BLaER1 treated with 17β-estradiol and CSF1 and Interleukin-3, amounts not matched to agents 10 nM and 100 nM (cell line): ENCODE measurements around the gene BMP6.

Experiments used
- H3K27ac ChIP-seq, 11 experiments: shearing (Covaris generic); formaldehyde crosslinking; 2 replicates each; pipeline ENCODE4 v1.8.1; 2022
- H3K27me3 ChIP-seq, 11 experiments: shearing (Covaris generic); formaldehyde crosslinking; 2 replicates each; pipeline ENCODE4 v1.8.1; 2022
- H3K36me3 ChIP-seq, 11 experiments: shearing (Covaris generic); formaldehyde crosslinking; 2 replicates each; pipeline ENCODE4 v1.8.1; 2022
- H3K4me1 ChIP-seq, 10 experiments: shearing (Covaris generic); formaldehyde crosslinking; 2 replicates each; pipeline ENCODE4 v1.8.1; 2022
- H3K4me2 ChIP-seq, 11 experiments: shearing (Covaris generic); formaldehyde crosslinking; 2 replicates each; pipeline ENCODE4 v1.8.1; 2022
- H3K4me3 ChIP-seq, 10 experiments: shearing (Covaris generic); formaldehyde crosslinking; 2 replicates each; pipeline ENCODE4 v1.8.1; 2022
- H3K9ac ChIP-seq, 11 experiments: shearing (Covaris generic); formaldehyde crosslinking; 2 replicates each; pipeline ENCODE4 v1.8.1; 2022
- H3K9me3 ChIP-seq, 11 experiments: shearing (Covaris generic); formaldehyde crosslinking; replicated peaks in 1 of 11; 2 replicates each; pipeline ENCODE4 v1.8.1; 2022
- H4K20me1 ChIP-seq, 11 experiments: shearing (Covaris generic); formaldehyde crosslinking; 2 replicates each; pipeline ENCODE4 v1.8.1; 2022
- Cebpa-rat ChIP-seq, 11 experiments: shearing (Covaris generic); IDR thresholded peaks; 2 replicates each; pipeline ENCODE4 v1.8.1; 2022

BMP6 gene

GRCh38 chr6:7901056-7901455 lies 175.2 kb downstream of the BMP6 start:
- Histone ChIP-seq H3K27me3 (no peaks in the 10 kb centered on the region), H3K27ac (no peak overlapping the region), H4K20me1 (peaks cover 6 to 90% (median 78%) of the 10 kb centered on the region in 11 experiments; a peak in 21 of 22 replicates), H3K4me2 (no peak overlapping the region), H3K9ac (no peak overlapping the region), H3K4me3 (no peak overlapping the region), H3K36me3 (peaks cover 90 to 100% (median 93%) of the 10 kb centered on the region in 11 experiments), H3K9me3 (no peaks in the 10 kb centered on the region), H3K4me1 (no peaks in the 10 kb centered on the region)
- no peak for TF ChIP-seq Cebpa-rat (IDR thresholded peaks at IDR 0.05)

GRCh38 chr6:7901780-7902179 lies 175.9 kb downstream of the BMP6 start:
- H3K27ac ChIP-seq, result no peak overlapping the region
- no peak for TF ChIP-seq Cebpa-rat (IDR thresholded peaks at IDR 0.05)
- peaks cover 0 to 2% (median 0%) of the 10 kb centered on the region in 10 experiments; a peak in 1 of 20 replicates for H3K4me1 ChIP-seq
- H4K20me1 ChIP-seq, result peaks cover 8 to 90% (median 83%) of the 10 kb centered on the region in 11 experiments; a peak in 21 of 22 replicates
- no peaks in the 10 kb centered on the region for H3K9me3 ChIP-seq
- no peak overlapping the region for H3K4me3 ChIP-seq
- H3K27me3 ChIP-seq, result no peaks in the 10 kb centered on the region
- peaks cover 83 to 100% (median 88%) of the 10 kb centered on the region in 11 experiments for H3K36me3 ChIP-seq
- no peak overlapping the region for H3K4me2 ChIP-seq
- H3K9ac ChIP-seq, result no peak overlapping the region

GRCh38 chr6:7902221-7902620 lies 176.3 kb downstream of the BMP6 start:
- Histone ChIP-seq H3K9me3 (no peaks in the 10 kb centered on the region), H3K4me1 (peaks cover 0 to 6% (median 1%) of the 10 kb centered on the region in 10 experiments; a peak in 7 of 20 replicates), H4K20me1 (peaks cover 12 to 95% (median 87%) of the 10 kb centered on the region in 11 experiments), H3K36me3 (peaks cover 78 to 100% (median 86%) of the 10 kb centered on the region in 11 experiments), H3K4me2 (no peak overlapping the region), H3K9ac (no peak overlapping the region), H3K4me3 (no peak overlapping the region), H3K27me3 (no peaks in the 10 kb centered on the region), H3K27ac (no peak overlapping the region)
- no peak for TF ChIP-seq Cebpa-rat (IDR thresholded peaks at IDR 0.05)

GRCh38 chr6:7902867-7903266 lies 177.0 kb downstream of the BMP6 start:
- peaks cover 18 to 96% (median 88%) of the 10 kb centered on the region in 11 experiments for H4K20me1 ChIP-seq
- H3K4me2 ChIP-seq, result no peak overlapping the region
- no peak for TF ChIP-seq Cebpa-rat (IDR thresholded peaks at IDR 0.05)
- H3K27me3 ChIP-seq, result no peaks in the 10 kb centered on the region
- H3K4me3 ChIP-seq, result no peak overlapping the region
- H3K4me1 ChIP-seq, result peaks cover 0 to 12% (median 7%) of the 10 kb centered on the region in 10 experiments; a peak in 10 of 20 replicates
- H3K36me3 ChIP-seq, result peaks cover 72 to 100% (median 84%) of the 10 kb centered on the region in 11 experiments
- no peak overlapping the region for H3K27ac ChIP-seq
- no peak overlapping the region for H3K9ac ChIP-seq
- H3K9me3 ChIP-seq, result no peaks in the 10 kb centered on the region

GRCh38 chr6:7903673-7904072 lies 177.8 kb downstream of the BMP6 start:
- Histone ChIP-seq H3K27me3 (no peaks in the 10 kb centered on the region), H3K9me3 (no peaks in the 10 kb centered on the region), H3K27ac (no peak overlapping the region), H3K4me2 (no peak overlapping the region), H3K36me3 (peaks cover 64 to 94% (median 77%) of the 10 kb centered on the region in 11 experiments), H4K20me1 (peaks cover 23 to 96% (median 92%) of the 10 kb centered on the region in 11 experiments), H3K9ac (no peak overlapping the region), H3K4me1 (peaks cover 5 to 20% (median 14%) of the 10 kb centered on the region in 10 experiments), H3K4me3 (no peak overlapping the region)
- no peak for TF ChIP-seq Cebpa-rat (IDR thresholded peaks at IDR 0.05)

GRCh38 chr6:7904654-7905319 lies 178.9 kb downstream of the BMP6 start:
- no peak overlapping the region for H3K4me3 ChIP-seq
- no peaks in the 10 kb centered on the region for H3K9me3 ChIP-seq
- H3K4me2 ChIP-seq, result no peak overlapping the region
- no peak for TF ChIP-seq Cebpa-rat (IDR thresholded peaks at IDR 0.05)
- peaks cover 23 to 100% (median 91%) of the 10 kb centered on the region in 11 experiments for H4K20me1 ChIP-seq
- no peaks in the 10 kb centered on the region for H3K27me3 ChIP-seq
- peaks cover 54 to 83% (median 66%) of the 10 kb centered on the region in 11 experiments for H3K36me3 ChIP-seq
- no peak overlapping the region for H3K27ac ChIP-seq
- peaks cover 13 to 30% (median 23%) of the 10 kb centered on the region in 10 experiments for H3K4me1 ChIP-seq
- H3K9ac ChIP-seq, result no peak overlapping the region

GRCh38 chr6:7905416-7905815 lies 179.5 kb downstream of the BMP6 start:
- peaks cover 23 to 95% (median 84%) of the 10 kb centered on the region in 11 experiments for H4K20me1 ChIP-seq
- no peak overlapping the region for H3K9ac ChIP-seq

GRCh38 chr6:7906741-7907140 lies 180.8 kb downstream of the BMP6 start:
- Histone ChIP-seq H3K4me2 (no peak overlapping the region), H3K27me3 (no peaks in the 10 kb centered on the region), H3K27ac (no peak overlapping the region), H4K20me1 (peaks cover 23 to 82% (median 71%) of the 10 kb centered on the region in 11 experiments), H3K4me3 (no peak overlapping the region), H3K9ac (no peak overlapping the region), H3K4me1 (peaks cover 20 to 37% (median 25%) of the 10 kb centered on the region in 10 experiments), H3K9me3 (no peaks in the 10 kb centered on the region), H3K36me3 (peaks cover 34 to 63% (median 46%) of the 10 kb centered on the region in 11 experiments)
- no peak for TF ChIP-seq Cebpa-rat (IDR thresholded peaks at IDR 0.05)

More at GRCh38 chr6:7905416-7905815, 179.5 kb downstream of the BMP6 start:
- H3K27ac ChIP-seq, result no peak overlapping the region
- H3K4me2 ChIP-seq, result no peak overlapping the region
- no peaks in the 10 kb centered on the region for H3K9me3 ChIP-seq
- H3K27me3 ChIP-seq, result no peaks in the 10 kb centered on the region
- no peak for TF ChIP-seq Cebpa-rat (IDR thresholded peaks at IDR 0.05)
- H3K4me1 ChIP-seq, result peaks cover 13 to 30% (median 23%) of the 10 kb centered on the region in 10 experiments
- H3K36me3 ChIP-seq, result peaks cover 48 to 76% (median 60%) of the 10 kb centered on the region in 11 experiments
- H3K4me3 ChIP-seq, result no peak overlapping the region

GRCh38 chr6:7907159-7907558 lies 181.3 kb downstream of the BMP6 start:
- Histone ChIP-seq H3K4me2 (peak overlapping the region in 4 of 11 experiments; percentile 6 to 97 (median 60); a peak in 4 of 22 replicates), H3K4me1 (peaks cover 20 to 37% (median 25%) of the 10 kb centered on the region in 10 experiments), H3K9me3 (no peaks in the 10 kb centered on the region), H3K27ac (no peak overlapping the region; a peak in 1 of 22 replicates), H3K4me3 (no peak overlapping the region), H4K20me1 (peaks cover 23 to 78% (median 68%) of the 10 kb centered on the region in 11 experiments), H3K9ac (peak overlapping the region in 1 of 11 experiments; percentile 9; a peak in 1 of 22 replicates), H3K36me3 (peaks cover 30 to 59% (median 42%) of the 10 kb centered on the region in 11 experiments), H3K27me3 (no peaks in the 10 kb centered on the region)
- TF ChIP-seq Cebpa-rat (IDR thresholded peaks at IDR 0.05), result no peak
